Central memory CD4-positive, alpha-beta T cell (primary cell): ENCODE data around the gene USP28.
"Not testable (repeated sequence)": the region's sequence is repeated elsewhere in the genome, so short reads cannot be mapped to it uniquely, and the experiment has no call there.

ENCODE experiments used
- DNase-seq: peaks from one replicate; pipeline ENCODE4 v3.0.0; 2022
- total RNA-seq, 3 experiments: gene quantifications; one replicate each; lab custom pipeline; 2026; lab: John Stamatoyannopoulos, UW

USP28 gene, protein sequence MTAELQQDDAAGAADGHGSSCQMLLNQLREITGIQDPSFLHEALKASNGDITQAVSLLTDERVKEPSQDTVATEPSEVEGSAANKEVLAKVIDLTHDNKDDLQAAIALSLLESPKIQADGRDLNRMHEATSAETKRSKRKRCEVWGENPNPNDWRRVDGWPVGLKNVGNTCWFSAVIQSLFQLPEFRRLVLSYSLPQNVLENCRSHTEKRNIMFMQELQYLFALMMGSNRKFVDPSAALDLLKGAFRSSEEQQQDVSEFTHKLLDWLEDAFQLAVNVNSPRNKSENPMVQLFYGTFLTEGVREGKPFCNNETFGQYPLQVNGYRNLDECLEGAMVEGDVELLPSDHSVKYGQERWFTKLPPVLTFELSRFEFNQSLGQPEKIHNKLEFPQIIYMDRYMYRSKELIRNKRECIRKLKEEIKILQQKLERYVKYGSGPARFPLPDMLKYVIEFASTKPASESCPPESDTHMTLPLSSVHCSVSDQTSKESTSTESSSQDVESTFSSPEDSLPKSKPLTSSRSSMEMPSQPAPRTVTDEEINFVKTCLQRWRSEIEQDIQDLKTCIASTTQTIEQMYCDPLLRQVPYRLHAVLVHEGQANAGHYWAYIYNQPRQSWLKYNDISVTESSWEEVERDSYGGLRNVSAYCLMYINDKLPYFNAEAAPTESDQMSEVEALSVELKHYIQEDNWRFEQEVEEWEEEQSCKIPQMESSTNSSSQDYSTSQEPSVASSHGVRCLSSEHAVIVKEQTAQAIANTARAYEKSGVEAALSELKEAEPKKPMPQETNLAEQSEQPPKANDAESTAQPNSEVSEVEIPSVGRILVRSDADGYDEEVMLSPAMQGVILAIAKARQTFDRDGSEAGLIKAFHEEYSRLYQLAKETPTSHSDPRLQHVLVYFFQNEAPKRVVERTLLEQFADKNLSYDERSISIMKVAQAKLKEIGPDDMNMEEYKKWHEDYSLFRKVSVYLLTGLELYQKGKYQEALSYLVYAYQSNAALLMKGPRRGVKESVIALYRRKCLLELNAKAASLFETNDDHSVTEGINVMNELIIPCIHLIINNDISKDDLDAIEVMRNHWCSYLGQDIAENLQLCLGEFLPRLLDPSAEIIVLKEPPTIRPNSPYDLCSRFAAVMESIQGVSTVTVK
- total RNA-seq = 7.8 to 29.9 (median 14.9) reads per million in 3 experiments

DNA sequence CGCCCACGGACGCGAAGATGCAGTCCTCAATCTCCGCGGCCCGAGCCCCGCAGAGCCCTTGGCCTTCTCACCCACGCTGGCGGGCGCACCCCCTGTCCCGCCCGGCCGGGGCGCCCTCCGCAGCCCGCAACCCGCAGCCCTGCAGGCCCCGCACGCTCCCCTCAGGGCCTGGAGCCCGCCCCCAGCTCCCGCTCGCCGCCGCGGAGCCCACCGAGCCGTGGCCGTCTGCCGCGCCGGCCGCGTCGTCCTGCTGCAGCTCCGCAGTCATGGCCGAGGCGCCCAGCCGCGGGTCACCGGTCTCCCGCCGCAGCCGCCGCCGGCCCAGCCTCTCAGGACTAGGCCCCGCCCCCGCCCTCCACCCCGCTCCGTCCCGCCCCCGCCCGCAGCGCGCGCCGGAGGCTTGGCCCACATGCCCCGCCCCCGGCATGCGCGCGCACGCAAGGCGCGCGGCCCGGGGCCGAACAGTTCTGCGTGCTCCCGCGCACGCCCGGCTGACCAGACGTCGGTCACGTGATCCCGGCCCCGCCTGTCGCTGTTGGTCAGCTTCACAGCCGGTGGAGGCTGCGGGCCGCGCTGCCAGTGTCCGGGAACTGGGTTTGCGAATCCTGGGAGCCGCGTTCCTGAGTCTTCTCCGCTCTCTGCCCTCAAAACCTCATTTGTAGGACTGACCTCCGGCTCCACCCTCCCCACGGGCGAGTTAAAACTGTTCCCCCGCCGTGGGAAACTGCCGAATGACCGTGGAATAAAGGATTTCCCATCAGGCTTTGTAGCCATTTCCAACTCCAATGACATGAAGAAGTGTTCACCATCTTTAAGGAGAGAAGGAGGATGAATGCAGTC is at the start of gene USP28:
USP28 (minus strand) TSS at position 339 of the 840 bp plus-strand sequence; CDS start at position 268, 71 bp downstream.
- peak; percentile 70 for DNase-seq

DNA sequence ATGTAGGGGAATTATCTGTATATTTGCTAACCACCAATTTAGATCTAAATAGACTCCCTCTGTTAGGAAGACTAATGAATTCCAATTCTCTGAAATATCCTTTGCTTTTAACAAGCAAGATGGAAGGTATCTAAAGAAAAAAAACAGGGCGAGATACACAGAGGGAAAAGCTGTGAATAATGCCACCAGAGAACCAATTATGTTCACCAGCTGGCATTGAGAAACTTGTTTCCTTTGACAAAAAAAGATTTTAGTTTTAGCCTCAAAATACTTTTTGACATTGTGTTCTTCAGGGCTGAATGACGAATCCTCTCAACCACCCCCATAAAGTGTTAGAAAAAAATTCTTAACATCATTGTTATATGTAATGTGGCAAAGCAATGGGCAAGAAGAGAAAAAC is 48.2 kb upstream of the USP28 start:
- no peak for DNase-seq

DNA sequence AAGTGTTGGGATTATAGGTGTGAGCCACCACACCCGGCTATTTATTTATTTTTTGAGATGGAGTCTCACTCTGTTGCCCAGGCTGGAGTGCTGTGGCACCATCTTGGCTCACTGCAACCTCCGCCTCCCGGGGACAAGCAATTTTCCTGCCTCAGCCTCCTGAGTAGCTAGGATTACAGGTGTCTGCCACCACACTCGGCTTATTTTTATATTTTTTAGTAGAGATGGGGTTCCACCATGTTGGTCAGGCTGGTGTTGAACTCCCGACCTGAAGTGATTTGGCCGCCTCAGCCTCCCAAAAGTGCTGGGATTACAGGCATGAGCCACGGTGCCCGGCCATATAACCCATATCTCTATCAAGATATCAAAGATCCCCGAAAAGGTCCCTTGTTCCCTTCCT is 36.1 kb upstream of the USP28 start:
- DNase-seq = not testable (repeated sequence)

DNA sequence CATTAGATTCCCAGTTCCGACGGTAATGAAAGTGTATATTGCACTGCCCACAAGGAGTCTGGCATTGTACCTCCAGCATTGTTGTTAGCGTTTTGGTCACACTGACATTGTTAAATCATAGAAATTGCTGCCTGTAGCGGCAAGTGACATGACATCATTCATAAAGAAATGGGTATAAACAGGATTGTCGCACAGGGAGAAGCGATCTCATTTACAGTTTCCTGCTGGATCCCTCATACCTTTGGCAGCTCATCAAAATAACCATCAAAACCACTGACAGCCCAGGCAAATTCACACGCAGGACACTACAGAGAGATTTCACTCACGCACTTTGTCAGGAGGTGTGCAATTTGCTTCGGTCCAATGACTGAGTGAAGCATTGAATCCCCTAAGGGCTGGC is 32.7 kb upstream of the USP28 start:
- DNase-seq = no peak

DNA sequence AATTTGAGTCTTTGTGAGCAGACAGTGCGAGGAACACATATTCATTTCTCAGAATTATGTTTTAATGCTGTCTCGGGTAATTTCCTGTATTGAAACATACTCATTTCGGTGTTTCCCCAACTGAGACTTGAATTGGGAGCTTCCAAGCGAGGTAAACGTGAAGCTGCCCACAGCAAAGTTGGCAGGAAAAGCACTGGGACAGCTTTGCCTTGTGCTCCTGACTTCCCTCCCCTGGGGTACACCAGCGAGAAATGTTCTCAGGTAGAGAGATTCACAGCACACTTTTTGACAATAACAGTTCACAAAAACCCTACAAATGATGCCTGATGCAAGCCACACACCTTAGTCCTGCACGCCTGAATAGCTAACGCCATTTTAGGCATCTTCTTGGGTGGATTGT is 32.3 kb upstream of the USP28 start:
- DNase-seq = no peak

DNA sequence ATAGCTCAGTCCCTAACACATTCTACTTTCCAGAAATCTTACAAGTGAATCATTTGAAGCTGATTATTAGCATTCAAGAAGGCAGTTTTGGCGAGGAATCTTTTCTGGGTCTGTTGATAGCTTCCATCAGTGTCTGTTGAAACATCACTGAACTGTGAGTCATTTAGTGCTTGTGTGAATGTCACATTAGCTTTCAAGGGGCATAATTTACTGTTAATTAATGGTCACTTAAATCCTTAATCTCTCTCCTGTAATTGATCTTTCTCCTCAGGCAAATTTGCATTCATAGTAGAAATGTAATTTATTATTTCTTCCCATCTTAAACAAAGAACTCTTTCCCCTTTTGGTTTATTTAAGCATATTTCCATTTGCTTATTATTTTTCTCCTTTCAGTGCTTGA is 31.8 kb upstream of the USP28 start:
- DNase-seq = no peak

DNA sequence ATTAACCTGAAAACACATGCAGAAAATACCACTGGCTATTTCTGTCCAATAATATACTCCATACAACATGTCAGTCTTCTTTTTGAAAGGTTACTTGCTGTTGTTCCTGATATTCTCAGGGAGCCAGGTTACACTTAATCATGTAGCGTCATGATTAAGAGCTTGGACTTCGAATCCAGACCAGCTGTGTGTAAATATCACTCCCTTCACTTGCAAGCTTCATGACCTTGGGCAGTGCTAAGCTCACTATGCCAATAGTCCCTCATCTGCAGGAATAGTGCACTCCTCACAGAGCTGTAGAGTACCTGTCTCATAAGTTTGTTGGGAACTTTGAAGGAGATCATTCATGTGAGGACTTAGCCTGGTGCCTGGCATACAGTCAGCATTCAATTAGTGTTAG is 31.1 kb upstream of the USP28 start:
- DNase-seq = no peak

DNA sequence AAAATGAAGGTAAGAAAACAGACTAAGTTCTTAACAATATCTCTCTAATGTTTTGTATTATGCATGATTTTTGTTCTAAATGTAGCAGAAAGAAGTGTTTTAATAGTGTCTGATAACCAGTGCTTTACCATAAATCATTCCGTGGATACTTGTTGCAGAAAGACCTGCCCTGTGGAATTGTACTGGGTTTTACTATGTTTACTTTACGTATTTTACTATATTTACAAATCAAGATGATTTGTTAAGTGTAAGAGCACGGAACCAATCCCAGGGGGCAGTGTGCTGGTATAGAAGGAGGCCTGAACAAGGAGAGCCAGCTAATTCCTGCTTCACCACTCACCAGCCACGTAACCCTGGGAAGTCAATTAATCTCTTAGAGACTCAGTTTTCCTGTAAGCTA is 30.7 kb upstream of the USP28 start:
- no peak for DNase-seq

DNA sequence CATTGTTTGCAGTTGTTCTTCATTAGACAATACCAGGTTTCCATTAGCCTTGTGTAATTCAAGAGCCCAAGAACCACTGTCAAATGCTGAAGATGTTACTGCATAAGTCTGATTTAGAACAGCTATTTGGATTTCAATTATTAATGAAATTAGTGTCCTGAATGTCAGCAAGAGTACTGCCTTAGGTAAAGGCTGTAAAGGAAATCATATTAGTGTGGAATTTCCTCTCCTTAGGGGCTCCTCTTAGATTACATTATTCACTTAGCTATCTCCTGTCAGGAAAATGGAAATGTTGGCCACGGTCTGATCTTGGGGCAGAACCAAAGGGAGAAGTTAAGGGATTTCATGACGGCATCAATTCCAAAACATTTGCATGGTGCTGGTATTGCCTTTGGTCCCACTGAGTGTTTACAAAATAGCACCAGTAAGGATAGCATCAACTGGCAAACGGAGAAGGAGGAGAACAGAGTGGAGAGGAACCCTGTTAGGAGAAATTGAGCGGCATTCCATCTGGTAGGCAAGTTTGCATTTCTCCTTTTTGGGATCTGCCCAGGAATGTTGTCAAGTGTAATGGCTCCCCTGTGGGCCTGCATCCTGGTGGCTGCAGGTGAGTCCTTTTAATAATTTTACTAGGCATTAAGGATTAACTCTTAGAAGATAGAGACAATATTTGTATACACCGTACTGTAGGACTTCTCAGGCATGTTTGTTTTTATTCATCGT is 29.2 kb upstream of the USP28 start, which contains the start of gene HTR3B:
HTR3B (plus strand) TSS at position 418 of the 723 bp plus-strand sequence; CDS start at position 556, 138 bp downstream.
- no peak for DNase-seq

DNA sequence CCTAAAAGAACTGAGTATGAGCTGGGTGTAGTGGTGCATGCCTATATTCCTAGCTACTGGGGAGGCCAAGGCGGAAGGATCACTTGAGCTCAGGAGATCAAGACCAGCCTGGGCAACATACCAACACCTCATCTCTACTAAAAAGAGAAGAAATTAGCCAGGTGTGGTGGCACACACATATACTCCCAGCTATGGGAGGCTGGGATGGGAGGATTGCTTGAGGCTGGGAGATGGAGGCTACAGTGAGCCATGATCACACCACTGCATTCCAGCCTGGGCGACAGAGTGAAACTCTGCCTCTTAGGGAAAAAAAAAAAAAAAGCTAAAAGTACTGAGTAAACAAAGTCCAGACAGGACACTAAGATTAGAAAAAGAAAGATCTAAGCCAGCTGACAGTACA is 25.8 kb upstream of the USP28 start:
- no peak for DNase-seq

DNA sequence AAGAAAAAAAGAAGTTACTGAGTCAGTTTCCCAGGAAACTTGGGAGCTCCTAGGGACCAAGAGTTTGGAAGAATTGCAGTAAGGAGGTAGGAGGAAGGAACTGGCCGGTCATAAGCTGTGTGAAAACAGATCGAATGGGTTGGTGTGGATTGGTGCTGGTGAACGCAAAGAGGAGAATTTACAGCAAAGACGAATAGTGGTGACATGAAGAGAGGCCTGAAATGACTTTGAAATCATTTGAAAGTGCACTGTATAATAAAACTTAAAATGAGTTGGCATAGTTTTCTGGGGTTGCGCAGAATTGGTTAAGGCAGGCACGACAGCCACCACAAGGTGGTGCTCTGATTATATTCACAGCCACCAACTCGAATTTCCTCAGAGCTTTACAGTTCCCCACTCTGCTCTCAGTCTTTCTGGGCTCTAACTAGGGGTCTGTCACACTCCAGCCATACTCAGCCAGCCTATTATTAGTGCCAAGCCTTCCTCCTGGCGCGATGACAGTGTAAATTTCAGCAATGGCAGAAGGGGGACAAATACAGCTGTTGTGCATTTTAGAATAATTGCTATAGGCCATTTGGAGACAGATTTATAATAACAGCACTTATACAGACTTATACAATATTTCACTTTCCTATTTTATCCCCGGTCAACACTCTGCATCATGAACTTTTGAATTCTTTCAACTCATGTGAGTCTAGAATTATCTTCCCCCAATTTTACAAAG is 20.9 kb upstream of the USP28 start:
- no peak for DNase-seq

DNA sequence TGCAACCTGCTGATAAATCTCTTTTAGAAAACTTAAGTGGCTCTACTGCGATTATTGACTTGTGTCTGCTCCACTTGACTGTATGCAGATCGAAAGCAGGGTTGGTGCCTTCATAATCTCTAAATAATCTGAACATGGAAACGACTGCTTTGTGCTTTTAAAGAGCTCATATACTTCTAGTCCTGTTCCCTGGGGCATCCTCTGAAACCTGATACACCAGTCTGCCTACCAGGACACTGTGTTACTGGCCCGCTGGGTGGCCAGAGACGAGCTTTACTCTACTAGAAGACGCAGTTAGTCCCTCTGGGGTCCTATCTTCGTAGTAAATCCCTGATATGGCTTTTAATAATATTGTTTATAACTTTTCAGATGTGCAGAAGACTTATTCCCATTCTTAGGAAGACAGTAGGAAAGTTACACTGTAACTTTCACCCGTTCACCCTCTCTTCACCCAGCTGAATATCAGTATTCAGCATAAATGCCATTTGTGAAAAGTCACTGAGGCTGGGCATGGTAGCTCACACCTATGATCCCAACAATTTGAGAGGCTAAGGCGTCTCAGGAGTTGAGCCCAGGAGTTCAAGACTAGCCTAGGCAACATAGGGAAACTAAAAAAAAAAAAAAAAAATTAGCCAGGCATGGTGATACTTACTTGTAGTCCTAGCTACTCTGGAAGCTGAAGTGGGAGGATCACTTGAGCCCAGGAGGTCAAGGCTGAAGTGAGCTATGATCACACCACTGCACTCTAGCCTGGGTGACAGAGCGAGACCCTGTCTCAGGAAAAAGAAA is 20.2 kb upstream of the USP28 start:
- DNase-seq = no peak

DNA sequence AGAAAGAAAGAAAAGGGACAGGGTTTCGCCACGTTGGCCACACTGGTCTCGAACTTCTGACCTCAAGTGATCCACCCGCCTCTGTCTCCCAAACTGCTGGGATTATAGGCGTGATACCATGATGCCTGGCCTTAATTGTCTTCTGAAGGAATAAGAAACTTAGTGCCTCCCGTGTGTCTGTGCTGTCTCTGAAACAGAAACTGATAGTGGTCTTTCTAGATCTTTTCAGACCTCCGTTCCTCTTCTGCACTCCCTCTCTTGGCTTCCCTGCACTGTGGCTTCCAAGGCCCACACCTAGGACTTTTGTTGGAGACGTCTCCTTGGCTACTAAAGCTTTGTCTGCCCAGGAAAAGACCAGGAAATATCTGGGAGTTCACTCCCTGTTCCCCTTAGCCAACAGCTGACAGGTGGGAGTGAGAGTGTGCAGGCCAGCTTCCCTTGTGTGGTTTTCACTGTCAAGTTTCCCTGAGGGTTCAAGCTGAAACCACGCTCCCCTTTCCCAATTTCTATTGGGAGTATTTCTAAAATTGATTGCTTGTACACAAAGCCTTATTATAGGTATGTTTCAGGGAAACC is 19.1 kb upstream of the USP28 start:
- no peak for DNase-seq

DNA sequence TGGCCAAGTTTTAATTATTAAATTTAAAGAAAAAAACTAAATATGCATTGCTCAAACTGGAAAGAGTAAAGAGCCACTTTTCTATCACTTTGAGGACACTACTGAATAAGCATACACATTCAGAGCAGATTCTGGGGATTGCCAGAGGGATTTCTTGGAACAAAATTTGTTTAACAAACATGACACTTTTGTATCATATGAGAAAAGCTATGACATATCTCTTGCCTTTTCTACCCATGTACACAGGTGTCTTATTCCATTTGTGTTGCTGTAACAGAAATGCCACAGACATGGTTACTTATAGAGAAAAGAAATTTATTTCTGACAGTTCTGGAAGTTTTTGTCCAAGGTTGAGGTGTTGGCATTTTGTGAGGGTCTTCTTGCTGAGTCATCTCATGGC is 13.5 kb upstream of the USP28 start:
- DNase-seq = no peak

DNA sequence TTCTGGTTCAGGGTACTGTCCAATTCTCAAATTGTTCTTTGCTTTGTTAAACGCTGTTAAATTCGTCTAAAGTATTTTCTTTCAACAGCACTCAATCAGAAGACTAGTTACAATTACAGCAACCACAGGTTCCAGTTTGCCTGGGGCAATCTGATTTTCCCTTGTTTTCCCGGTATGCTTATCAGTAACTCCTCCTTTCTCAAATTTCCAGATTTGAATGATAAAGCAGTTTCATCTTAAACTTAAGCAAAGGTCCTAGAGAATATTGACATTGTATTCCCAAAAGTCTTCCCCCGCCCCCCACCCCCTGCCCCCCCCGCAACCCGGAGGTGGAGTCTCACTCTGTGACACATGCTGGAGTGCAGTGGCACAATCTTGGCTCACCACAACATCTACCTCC is 10.5 kb upstream of the USP28 start:
- DNase-seq = no peak

DNA sequence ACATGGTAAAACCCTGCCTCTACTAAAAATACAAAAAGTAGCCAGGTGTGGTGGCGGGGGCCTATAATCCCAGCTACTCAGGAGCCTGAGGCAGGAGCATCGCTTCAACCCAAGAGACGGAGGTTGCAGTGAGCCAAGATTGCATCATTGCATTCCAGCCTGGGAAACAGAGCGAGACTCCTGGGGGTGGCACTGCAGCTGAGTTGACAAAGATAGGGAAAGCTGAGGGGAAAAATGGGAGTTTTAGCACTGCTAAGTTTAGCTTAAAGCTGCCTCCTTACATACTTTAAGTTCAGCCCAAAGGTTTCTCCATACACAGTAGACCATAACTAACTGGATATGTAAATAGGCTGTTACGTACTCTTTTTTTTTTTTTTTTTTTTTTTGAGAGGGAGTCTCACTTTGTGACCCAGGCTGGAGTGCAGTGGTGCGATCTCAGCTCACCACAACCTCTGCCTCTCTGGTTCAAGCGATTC is 9.0 kb upstream of the USP28 start:
- DNase-seq = no peak

DNA sequence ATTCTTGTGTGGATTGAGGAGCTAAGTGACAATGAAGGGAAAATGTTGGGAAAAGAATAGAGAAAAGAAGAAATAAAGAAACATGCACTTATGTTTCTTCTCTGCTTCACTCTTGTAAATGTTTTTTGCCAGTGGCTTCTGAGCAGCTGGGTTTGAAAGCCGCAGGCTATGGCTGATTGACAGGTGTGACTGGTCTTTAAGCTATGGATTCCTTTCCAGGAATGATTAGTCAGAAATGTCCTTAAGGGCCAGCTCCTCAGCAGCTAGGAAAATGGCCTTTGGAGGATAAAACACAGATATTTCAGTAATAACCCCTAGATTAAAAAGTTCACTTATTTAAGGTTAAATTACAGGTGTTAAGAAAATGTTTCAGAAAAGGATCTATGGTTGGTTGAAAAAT is 6.5 kb upstream of the USP28 start:
- DNase-seq = no peak

DNA sequence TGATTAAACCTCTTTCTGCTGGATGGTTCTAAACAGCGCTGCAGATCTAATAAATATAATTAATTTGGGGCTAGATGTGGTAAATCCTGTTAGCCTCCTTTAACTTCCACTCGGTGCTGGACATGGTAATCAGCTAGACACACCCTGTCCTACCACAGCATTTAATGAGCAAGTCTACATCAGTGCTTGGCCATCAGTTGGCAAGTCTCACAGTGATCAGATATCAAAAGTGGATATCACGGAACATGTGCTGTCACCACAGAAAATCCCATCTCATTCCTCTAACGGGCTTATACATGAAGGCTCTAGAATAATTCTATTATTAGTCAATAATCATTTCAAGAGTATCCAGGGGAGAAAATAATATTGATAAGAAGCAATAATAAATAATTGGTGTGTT is 5.6 kb upstream of the USP28 start:
- DNase-seq = no peak

DNA sequence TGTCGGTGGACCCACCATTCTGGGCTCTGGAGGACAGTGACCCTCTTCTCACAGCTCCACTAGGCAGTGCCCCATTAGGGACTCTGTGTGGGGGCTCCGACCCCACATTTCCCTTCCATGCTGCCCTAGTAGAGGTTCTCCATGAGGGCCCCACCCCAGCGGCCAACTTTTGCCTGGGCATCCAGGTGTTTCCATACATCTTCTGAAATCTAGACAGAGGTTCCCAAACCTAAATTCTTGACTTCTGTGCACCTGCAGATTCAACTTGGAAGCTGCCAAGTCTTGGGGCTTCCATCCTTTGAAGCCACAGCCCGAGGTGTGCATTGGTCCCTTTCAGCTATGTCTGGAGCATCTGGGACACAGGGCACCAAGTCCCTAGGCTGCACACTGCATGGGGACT is 4.1 kb upstream of the USP28 start:
- DNase-seq = not testable (repeated sequence)

DNA sequence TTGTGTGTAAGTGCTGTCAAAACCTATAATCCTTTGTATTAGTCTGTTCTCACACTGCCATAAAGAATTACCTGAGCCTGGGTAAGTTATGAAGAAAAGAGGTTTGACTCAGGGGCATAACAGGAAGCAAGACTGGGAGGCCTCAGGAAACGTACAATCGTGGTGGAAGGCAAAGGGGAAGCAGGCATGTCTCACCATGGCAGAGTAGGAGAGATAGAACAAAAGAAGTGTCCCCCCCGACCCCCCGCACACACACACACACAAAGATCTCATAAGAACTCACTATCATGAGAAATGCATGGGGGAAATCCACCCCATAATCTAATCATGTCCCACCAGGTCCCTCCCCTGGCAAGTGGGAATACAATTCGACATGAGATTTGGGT is 2.3 kb upstream of the USP28 start:
- no peak for DNase-seq
